H1 (cell line): Measurements from ENCODE around the gene CASQ2. TPM values are rescaled to one million over a fixed set of nuclear protein-coding genes. Genes with fewer than 3 reads are reported as not detected.

ENCODE experiments used
- CTCF ChIA-PET: fragments of 300-600 bp; sonication (Branson Sonifier 250); formaldehyde crosslinking; loops from one replicate; lab custom pipeline; 2021; ENCODE audit not compliant: partially characterized antibody; lab: Charles Lee
- POLR2A ChIA-PET: fragments of 300-600 bp; sonication (Branson Sonifier 250); formaldehyde crosslinking; loops from one replicate; lab custom pipeline; 2021; ENCODE audit warnings: inconsistent platforms; ENCODE audit not compliant: partially characterized antibody; lab: Charles Lee
- DNase-seq, 2 experiments: peaks; one replicate each; pipeline versions ENCODE4 v3.0.0 to v3.0.0-alpha.2; 2010 to 2022; ENCODE audit warnings: low spot score in 2 of 2, low read depth in 1 of 2, mixed read lengths in 1 of 2
- FAIRE-seq: peaks from 2 replicates; lab custom pipeline; 2011; peaks lifted over from hg19 to GRCh38; lab: Jason Lieb, UNC
- H2AFZ ChIP-seq: 2 replicates; pipeline ENCODE4 v1.8.1; 2012; ENCODE audit warnings: low read length, inconsistent platforms
- H2AK5ac ChIP-seq: 2 replicates; pipeline ENCODE4 v1.6.1; 2013; ENCODE audit warnings: low read depth, low read length
- H2BK120ac ChIP-seq: replicated peaks from 2 replicates; pipeline ENCODE3; 2013; ENCODE audit warnings: low read depth, low read length, inconsistent platforms
- H2BK12ac ChIP-seq: 2 replicates; pipeline ENCODE4 v1.6.1; 2013; ENCODE audit warnings: low read depth, low read length
- H2BK15ac ChIP-seq: 2 replicates; pipeline ENCODE4 v1.6.1; 2013; ENCODE audit warnings: low read length
- H2BK20ac ChIP-seq: 2 replicates; pipeline ENCODE4 v1.6.1; 2013; ENCODE audit warnings: low read length
- H2BK5ac ChIP-seq: 2 replicates; pipeline ENCODE4 v1.6.1; 2013; ENCODE audit warnings: low read depth, low read length
- H3K14ac ChIP-seq: 2 replicates; pipeline ENCODE4 v1.6.1; 2013; ENCODE audit warnings: inconsistent platforms; ENCODE audit not compliant: insufficient read length
- H3K18ac ChIP-seq: 2 replicates; pipeline ENCODE4 v1.6.1; 2013; ENCODE audit warnings: low read length; ENCODE audit errors: extremely low read depth
- H3K23ac ChIP-seq: 2 replicates; pipeline ENCODE4 v1.6.1; 2013; ENCODE audit warnings: inconsistent platforms; ENCODE audit not compliant: insufficient read length
- H3K23me2 ChIP-seq: 2 replicates; pipeline ENCODE4 v1.6.1; 2013; ENCODE audit warnings: low read depth, low read length
- H3K27ac ChIP-seq: 2 replicates; pipeline ENCODE4 v1.6.1; 2011; ENCODE audit warnings: low read depth, low read length, inconsistent platforms
- H3K27me3 ChIP-seq, 4 experiments: replicated peaks in 1 of 4; 1 replicate in 1 of 4; 2 replicates in 3 of 4; pipeline versions ENCODE4 v1.6.1 to v1.8.1; 2011 to 2013; ENCODE audit warnings: low read length in 3 of 4, mild to moderate bottlenecking in 3 of 4, inconsistent platforms in 2 of 4, mixed read lengths in 2 of 4, moderate library complexity in 1 of 4; ENCODE audit not compliant: control insufficient read depth in 3 of 4, insufficient read depth in 3 of 4; ENCODE audit errors: extremely low read depth in 1 of 4
- H3K36me3 ChIP-seq, 4 experiments: 2 replicates each; pipeline versions ENCODE4 v1.6.1 to v1.8.1; 2011 to 2013; ENCODE audit warnings: mild to moderate bottlenecking in 4 of 4, low read length in 3 of 4, moderate library complexity in 2 of 4, control low read depth in 1 of 4, inconsistent platforms in 1 of 4; ENCODE audit not compliant: insufficient read depth in 4 of 4, control insufficient read depth in 2 of 4
- H3K4ac ChIP-seq: replicated peaks from 2 replicates; pipeline ENCODE3; 2013; ENCODE audit warnings: low read length, low read depth, mixed read lengths, inconsistent platforms; ENCODE audit not compliant: insufficient read length
- H3K4me1 ChIP-seq, 4 experiments: replicated peaks in 1 of 4; 1 replicate in 1 of 4; 2 replicates in 3 of 4; pipeline versions ENCODE4 v1.6.1 to v1.8.1; 2011 to 2013; ENCODE audit warnings: low read length in 3 of 4, inconsistent platforms in 2 of 4, mixed read lengths in 1 of 4; ENCODE audit not compliant: insufficient read depth in 4 of 4, control insufficient read depth in 3 of 4
- H3K4me2 ChIP-seq, 2 experiments: 2 replicates each; pipeline versions ENCODE4 v1.6.1 to v1.8.1; 2011 to 2013; ENCODE audit warnings: low read depth in 2 of 2, low read length in 2 of 2, control low read depth in 1 of 2, inconsistent platforms in 1 of 2, mild to moderate bottlenecking in 1 of 2; ENCODE audit not compliant: insufficient read depth in 1 of 2
- H3K4me3 ChIP-seq, 4 experiments: fragments of 200-600, 300-600 bp in 1 of 4; sonication (generic), shearing (Covaris generic), sonication (Bioruptor Twin) in 1 of 4; 2 replicates each; pipeline versions ENCODE4 v1.5.1 to v1.8.1; 2011 to 2016; ENCODE audit warnings: low read length in 4 of 4, low read depth in 3 of 4, control low read depth in 2 of 4, inconsistent platforms in 2 of 4, mild to moderate bottlenecking in 2 of 4, mixed read lengths in 1 of 4, moderate library complexity in 1 of 4; ENCODE audit not compliant: insufficient read depth in 2 of 4; ENCODE audit errors: extremely low read depth in 1 of 4
- H3K56ac ChIP-seq: replicated peaks from 2 replicates; pipeline ENCODE3; 2013; ENCODE audit warnings: low read depth, mild to moderate bottlenecking, mixed read lengths, low read length, inconsistent platforms; ENCODE audit not compliant: insufficient read length
- H3K79me1 ChIP-seq: 2 replicates; pipeline ENCODE4 v1.6.1; 2013; ENCODE audit warnings: low read depth, low read length, control low read depth
- H3K79me2 ChIP-seq, 2 experiments: 2 replicates each; pipeline versions ENCODE4 v1.6.1 to v1.8.1; 2012 to 2013; ENCODE audit warnings: low read length in 2 of 2, mild to moderate bottlenecking in 2 of 2, inconsistent platforms in 1 of 2; ENCODE audit not compliant: insufficient read depth in 2 of 2, control insufficient read depth in 1 of 2
- H3K9ac ChIP-seq, 4 experiments: replicated peaks in 1 of 4; 1 replicate in 1 of 4; 2 replicates in 3 of 4; pipeline versions ENCODE4 v1.6.1 to v1.8.1; 2011 to 2013; ENCODE audit warnings: low read depth in 3 of 4, low read length in 3 of 4, control low read depth in 2 of 4, mild to moderate bottlenecking in 2 of 4, moderate library complexity in 2 of 4, inconsistent platforms in 1 of 4; ENCODE audit errors: extremely low read depth in 1 of 4
- H3K9me3 ChIP-seq, 2 experiments: 2 replicates each; pipeline versions ENCODE4 v1.6.1 to v1.8.1; 2012 to 2013; ENCODE audit warnings: mild to moderate bottlenecking in 2 of 2, moderate library complexity in 2 of 2, control low read depth in 1 of 2, inconsistent platforms in 1 of 2, low read depth in 1 of 2, low read length in 1 of 2, mixed read lengths in 1 of 2; ENCODE audit not compliant: insufficient read depth in 2 of 2
- H4K20me1 ChIP-seq, 2 experiments: replicated peaks in 1 of 2; 2 replicates each; pipeline versions ENCODE3 to v1.8.1; 2011 to 2013; ENCODE audit warnings: inconsistent platforms in 2 of 2, low read length in 2 of 2, mild to moderate bottlenecking in 1 of 2; ENCODE audit not compliant: insufficient read depth in 2 of 2, control insufficient read depth in 1 of 2
- H4K5ac ChIP-seq: 2 replicates; pipeline ENCODE4 v1.6.1; 2013; ENCODE audit warnings: low read length, low read depth, mixed read lengths, inconsistent platforms; ENCODE audit not compliant: insufficient read length
- H4K8ac ChIP-seq: 2 replicates; pipeline ENCODE4 v1.8.0; 2013; ENCODE audit warnings: mild to moderate bottlenecking, moderate library complexity, low read length, inconsistent platforms; ENCODE audit not compliant: insufficient read depth; ENCODE audit errors: extremely low read depth
- H4K91ac ChIP-seq: replicated peaks from 2 replicates; pipeline ENCODE3; 2013; ENCODE audit warnings: low read length, mixed read lengths, inconsistent platforms; ENCODE audit not compliant: insufficient read length
- CHD2 ChIP-seq: IDR thresholded peaks from 2 replicates; pipeline ENCODE4 v1.6.1; 2012; ENCODE audit warnings: low read length, improper control_type of control experiment
- FOSL1 ChIP-seq: IDR thresholded peaks from 2 replicates; pipeline ENCODE4 v1.6.1; 2011; ENCODE audit warnings: mild to moderate bottlenecking, low read depth, low read length, moderate library complexity; ENCODE audit not compliant: insufficient read depth
- KDM1A ChIP-seq: fragments of 200-600, 300-600 bp; sonication (generic); IDR thresholded peaks from 2 replicates; pipeline ENCODE4 v1.7.1; 2016; ENCODE audit warnings: mild to moderate bottlenecking, low read length, borderline replicate concordance
- MAFK ChIP-seq: IDR thresholded peaks from 2 replicates; pipeline ENCODE4 v1.6.1; 2012; ENCODE audit warnings: low read depth, mild to moderate bottlenecking, improper control_type of control experiment, low read length
- POLR2AphosphoS5 ChIP-seq: IDR thresholded peaks from 2 replicates; pipeline ENCODE4 v1.6.1; 2011; ENCODE audit warnings: low read depth, low read length
- POU5F1 ChIP-seq: IDR thresholded peaks from 2 replicates; pipeline ENCODE4 v1.6.1; 2011; ENCODE audit warnings: low read depth, mild to moderate bottlenecking, low read length, moderate library complexity
- SAP30 ChIP-seq: fragments of 300-600 bp; sonication (generic); IDR thresholded peaks from 2 replicates; pipeline ENCODE4 v1.7.1; 2012; ENCODE audit warnings: low read length, moderate library complexity, mild to moderate bottlenecking, inconsistent platforms; ENCODE audit not compliant: insufficient read depth, insufficient replicate concordance
- TCF12 ChIP-seq: IDR thresholded peaks from 2 replicates; pipeline ENCODE4 v1.6.1; 2011; ENCODE audit warnings: low read depth, mild to moderate bottlenecking, low read length
- WGBS, 2 experiments: shearing (Covaris generic) in 1 of 2; methylation state at CpG; one replicate each; pipeline versions ENCODE4 v1.1.6 to v1.1.7; 2013 to 2015; ENCODE audit warnings: low lambda C conversion rate in 2 of 2, mixed read lengths in 2 of 2, inconsistent platforms in 1 of 2, low coverage in 1 of 2, missing lambda C conversion rate in 1 of 2; ENCODE audit not compliant: insufficient replicate concordance in 2 of 2, insufficient coverage in 1 of 2, insufficient read length in 1 of 2; ENCODE audit errors: extremely low coverage in 1 of 2, missing lambda C conversion rate in 1 of 2; 5-methylcytosine and 5-hydroxymethylcytosine counted together
- polyA plus RNA-seq, 7 experiments: library from polyadenylated mRNA; depleted of rRNA in 3 of 7; stranded (reverse) in 5 of 7; unstranded in 2 of 7; fragments of >200 nt in 5 of 7; fragments of 200-250 nt in 2 of 7; gene quantifications; 1 replicate in 5 of 7; 2 replicates in 1 of 7; 4 replicates in 1 of 7; pipeline versions ENCODE4 v1.2.1 to v1.2.3, GENCODE V29; 2011 to 2013; ENCODE audit warnings: missing spikeins in 2 of 7, mixed read lengths in 2 of 7
- total RNA-seq: library from RNA; stranded (reverse); fragmentation: NEBNext Ultra II Directional; extraction: Animal tissue kit (Norgen Biotek cat#: 25700); gene quantifications from 2 replicates; pipeline ENCODE4 v1.2.1, GENCODE V29; 2021

Gene CASQ2
- total and polyA plus RNA-seq, 2 of the 8 experiments (the other 6 are each of a cell fraction or from before 2014, with no cell fraction given), result not detected

DNA sequence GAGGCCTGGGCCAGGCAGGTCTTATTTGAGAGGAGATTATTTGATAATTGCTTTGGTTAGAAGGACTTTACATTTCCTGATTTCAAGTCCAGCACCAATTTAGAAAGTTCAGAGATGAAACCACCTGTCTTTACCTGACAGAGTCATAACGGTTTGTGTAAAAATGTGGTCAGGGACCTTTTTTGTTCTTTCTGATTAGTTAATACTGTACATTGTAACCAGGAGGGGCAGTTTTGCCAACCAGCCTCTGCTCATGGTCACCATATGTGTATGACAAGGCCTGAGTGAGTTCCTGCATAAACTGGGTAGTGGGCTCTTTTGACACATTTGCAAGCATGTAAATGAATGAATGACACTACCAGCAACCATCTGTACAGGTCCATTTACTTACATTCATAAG, 70.9 kb downstream of the CASQ2 start:
- H2BK20ac ChIP-seq, result no peak overlapping the region
- POLR2A ChIA-PET, result no interaction called here
- H3K27ac ChIP-seq, result no peak overlapping the region
- no peak overlapping the region for H3K4me2 ChIP-seq
- no peak overlapping the region for H2AK5ac ChIP-seq
- H3K4ac ChIP-seq, result no peak overlapping the region
- no peaks in the 10 kb centered on the region for H4K20me1 ChIP-seq
- CTCF ChIA-PET, result no interaction called here
- no peak overlapping the region for H2BK5ac ChIP-seq
- H3K9ac ChIP-seq, result no peak overlapping the region
- no peak overlapping the region for H3K56ac ChIP-seq
- no peak overlapping the region for H4K5ac ChIP-seq
- no peak overlapping the region for H3K18ac ChIP-seq
- DNase-seq (no peak), FAIRE-seq (no peak)
- H2AFZ ChIP-seq, result no peak overlapping the region
- no peaks in the 10 kb centered on the region for H3K23me2 ChIP-seq
- H3K79me2 ChIP-seq, result no peaks in the 10 kb centered on the region
- H3K4me1 ChIP-seq, result peaks cover 0 to 3% (median 1%) of the 10 kb centered on the region in 4 experiments; a peak in 3 of 7 replicates
- 95% methylated on average over 1 of the region's 1 CpG; no CpG with 5 or more reads in 1 of the 2 experiments for WGBS, 2 experiments
- no peak overlapping the region for H3K4me3 ChIP-seq
- no peak overlapping the region for H3K23ac ChIP-seq
- H4K8ac ChIP-seq, result no peak overlapping the region
- TF ChIP-seq POLR2AphosphoS5 (no peak), MAFK (no peak), KDM1A (no peak), TCF12 (no peak), POU5F1 (no peak), SAP30 (no peak), FOSL1 (no peak), CHD2 (no peak)
- H3K9me3 ChIP-seq, result no peaks in the 10 kb centered on the region
- H4K91ac ChIP-seq, result no peak overlapping the region
- H3K79me1 ChIP-seq, result no peaks in the 10 kb centered on the region
- no peaks in the 10 kb centered on the region for H3K27me3 ChIP-seq
- H2BK15ac ChIP-seq, result no peak overlapping the region
- no peak overlapping the region for H2BK120ac ChIP-seq
- H3K36me3 ChIP-seq, result peaks cover 0 to 2% (median 0%) of the 10 kb centered on the region in 4 experiments; a peak in 1 of 8 replicates
- H3K14ac ChIP-seq, result no peak overlapping the region
- H2BK12ac ChIP-seq, result no peak overlapping the region
